Fibroblast of the conjunctiva (primary cell): ENCODE data around the gene SLC25A11.

Experiments
- DNase-seq: peaks from one replicate; pipeline ENCODE4 v3.0.0-alpha.2; 2010; ENCODE audit warnings: low read depth

Gene SLC25A11

DNA sequence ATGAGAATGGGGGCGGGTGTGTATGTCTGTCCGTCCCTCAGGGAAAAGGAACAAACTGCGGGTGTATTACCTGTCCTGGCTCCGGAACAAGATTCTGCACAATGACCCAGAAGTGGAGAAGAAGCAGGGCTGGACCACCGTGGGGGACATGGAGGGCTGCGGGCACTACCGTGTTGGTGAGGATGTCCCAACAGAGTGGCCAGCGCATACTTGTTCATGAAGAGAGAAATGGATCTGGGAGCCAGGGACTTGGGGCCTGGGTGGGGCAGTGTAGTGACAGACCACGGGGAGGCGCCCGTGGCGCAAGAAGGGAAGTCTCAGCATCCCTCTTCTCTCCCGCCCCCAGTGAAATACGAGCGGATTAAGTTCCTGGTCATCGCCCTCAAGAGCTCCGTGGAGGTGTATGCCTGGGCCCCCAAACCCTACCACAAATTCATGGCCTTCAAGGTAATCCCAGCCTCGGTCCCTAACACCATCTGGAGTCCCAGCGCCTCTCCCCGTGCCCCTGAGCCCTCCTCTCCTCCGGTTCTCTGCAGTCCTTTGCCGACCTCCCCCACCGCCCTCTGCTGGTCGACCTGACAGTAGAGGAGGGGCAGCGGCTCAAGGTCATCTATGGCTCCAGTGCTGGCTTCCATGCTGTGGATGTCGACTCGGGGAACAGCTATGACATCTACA lies 44.1 kb downstream of the SLC25A11 start:
- DNase-seq, result no peak

DNA sequence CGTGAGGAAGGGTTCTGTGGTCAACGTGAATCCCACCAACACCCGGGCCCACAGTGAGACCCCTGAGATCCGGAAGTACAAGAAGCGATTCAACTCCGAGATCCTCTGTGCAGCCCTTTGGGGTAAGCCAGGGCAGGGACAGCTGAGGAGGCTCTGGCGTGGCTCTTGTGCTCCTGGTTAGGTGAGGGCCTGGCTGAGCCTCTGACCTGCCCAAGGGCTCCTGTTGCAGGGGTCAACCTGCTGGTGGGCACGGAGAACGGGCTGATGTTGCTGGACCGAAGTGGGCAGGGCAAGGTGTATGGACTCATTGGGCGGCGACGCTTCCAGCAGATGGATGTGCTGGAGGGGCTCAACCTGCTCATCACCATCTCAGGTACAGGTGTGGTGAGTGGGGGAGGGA lies 44.7 kb downstream of the SLC25A11 start:
- DNase-seq, result no peak

DNA sequence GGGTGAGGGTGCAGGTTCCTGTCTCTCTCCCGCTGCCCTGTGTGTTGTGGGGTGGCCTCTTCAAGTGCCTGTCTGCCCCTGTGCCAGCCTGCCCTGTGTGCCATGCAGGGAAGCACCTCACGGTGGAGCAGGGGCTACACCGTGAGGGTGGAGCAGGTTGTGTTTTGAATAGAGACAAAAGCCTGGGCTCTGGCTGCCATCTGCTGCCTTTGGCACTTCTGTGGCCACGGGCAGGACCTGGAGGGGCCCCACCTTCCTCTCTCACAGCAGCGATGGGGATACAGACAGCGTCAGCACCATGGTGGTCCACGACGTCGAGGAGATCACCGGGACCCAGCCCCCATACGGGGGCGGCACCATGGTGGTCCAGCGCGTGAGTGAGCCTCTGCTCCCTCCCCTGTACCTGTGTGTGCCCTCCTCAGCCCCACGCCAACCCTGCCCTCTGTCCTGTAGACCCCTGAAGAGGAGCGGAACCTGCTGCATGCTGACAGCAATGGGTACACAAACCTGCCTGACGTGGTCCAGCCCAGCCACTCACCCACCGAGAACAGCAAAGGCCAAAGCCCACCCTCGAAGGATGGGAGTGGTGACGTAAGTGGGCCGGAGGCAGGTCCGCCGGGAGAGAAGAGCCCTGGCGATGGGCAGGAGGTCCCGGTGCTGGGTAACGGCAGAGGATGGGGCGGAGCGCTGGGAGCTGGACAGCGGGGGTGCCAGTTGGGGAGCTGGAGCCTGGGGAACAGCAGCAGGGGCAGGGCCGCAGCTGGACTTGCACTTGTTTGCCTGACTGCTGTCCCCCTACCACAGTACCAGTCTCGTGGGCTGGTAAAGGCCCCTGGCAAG lies 45.9 kb downstream of the SLC25A11 start:
- no peak for DNase-seq

DNA sequence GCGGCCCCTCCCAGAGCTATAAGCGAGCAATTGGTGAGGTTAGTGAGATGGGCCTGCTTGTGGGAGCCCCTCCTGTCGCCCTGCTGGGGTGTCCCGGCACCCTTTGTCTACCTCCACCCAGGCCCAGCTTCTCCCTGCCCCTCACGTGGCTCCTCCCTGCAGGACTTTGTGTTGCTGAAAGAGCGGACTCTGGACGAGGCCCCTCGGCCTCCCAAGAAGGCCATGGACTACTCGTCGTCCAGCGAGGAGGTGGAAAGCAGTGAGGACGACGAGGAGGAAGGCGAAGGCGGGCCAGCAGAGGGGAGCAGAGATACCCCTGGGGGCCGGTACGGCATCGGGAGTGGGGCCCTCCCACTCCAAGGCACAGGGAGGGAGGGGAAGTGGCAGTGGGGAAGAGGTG lies 46.6 kb downstream of the SLC25A11 start:
- no peak for DNase-seq

DNA sequence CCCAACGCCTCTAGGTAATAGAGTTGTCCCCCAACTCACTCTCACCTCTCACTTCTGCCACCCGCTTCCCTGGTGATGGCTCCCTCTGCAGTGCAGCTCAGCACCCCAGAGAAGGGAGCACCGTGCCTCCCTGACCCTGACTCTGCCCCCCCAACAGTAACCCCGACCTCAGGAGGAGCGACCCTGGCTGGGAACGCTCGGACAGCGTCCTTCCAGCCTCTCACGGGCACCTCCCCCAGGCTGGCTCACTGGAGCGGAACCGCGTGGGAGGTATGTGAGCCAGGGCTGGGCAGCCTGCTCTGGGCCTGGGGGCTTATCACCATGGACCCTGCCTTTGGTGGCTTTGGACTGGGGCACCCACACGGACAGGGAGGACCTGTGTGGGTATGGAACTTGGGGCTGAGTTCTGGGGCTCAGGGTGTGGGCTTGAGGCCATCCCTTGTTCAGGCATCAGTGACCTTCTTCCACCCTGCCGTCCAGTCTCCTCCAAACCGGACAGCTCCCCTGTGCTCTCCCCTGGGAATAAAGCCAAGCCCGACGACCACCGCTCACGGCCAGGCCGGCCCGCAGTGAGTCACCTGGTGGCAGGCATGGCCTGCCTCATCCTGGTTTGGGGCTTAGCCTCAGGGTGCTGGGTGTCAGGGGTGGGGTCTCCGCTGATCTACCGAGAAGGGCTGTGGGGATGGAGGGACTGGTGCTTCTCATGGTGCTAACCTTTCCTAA lies 47.2 kb downstream of the SLC25A11 start:
- no peak for DNase-seq

DNA sequence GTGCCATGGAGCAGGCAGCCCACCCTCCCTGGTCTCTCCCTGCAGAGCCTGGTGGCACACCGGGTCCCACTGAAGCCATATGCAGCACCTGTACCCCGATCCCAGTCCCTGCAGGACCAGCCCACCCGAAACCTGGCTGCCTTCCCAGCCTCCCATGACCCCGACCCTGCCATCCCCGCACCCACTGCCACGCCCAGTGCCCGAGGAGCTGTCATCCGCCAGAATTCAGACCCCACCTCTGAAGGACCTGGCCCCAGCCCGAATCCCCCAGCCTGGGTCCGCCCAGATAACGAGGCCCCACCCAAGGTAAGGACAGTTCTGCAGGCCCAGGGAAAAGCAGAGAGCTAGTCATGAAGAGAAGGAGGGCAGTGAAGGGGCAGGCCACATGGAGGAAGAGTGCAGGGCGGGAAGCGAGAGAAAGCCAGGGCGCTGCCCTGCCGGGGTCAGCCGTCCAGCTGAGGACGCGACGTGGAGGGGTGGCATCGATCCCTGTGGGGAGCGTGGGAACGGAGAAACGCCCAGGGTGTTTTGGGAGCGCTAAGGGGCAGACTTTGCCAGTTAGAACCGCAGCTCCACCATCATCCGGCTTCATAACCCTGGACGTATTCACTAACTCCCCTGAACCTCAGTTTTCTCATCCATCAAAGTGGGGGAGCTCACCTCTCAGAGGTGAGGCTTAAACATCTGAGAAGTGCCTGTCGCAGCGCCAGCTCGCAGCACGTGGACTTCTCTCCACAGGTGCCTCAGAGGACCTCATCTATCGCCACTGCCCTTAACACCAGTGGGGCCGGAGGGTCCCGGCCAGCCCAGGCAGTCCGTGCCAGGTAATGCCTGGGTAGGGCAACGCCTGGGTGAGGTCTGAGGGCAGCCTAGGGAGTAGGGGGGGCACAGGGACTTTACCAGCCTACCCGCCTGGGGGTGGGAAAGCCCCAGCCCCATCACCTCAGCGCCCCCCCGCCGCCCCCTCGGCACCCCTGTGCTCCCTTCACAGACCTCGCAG lies 48.1 kb downstream of the SLC25A11 start:
- no peak for DNase-seq

DNA sequence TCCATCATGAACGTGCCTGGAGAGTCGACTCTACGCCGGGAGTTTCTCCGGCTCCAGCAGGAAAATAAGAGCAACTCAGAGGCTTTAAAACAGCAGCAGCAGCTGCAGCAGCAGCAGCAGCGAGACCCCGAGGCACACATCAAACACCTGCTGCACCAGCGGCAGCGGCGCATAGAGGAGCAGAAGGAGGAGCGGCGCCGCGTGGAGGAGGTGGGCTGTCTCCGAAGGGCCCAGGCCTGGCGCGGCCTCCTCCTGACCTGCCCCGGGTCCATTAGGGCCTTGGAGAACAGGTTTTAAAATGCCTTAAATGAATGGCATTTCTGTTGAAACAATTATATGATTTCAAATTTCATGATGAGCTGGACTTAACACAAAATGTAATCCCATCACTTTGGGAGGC lies 52.3 kb downstream of the SLC25A11 start:
- DNase-seq, result no peak
